A549 (cell line): ENCODE results near the gene CANT1. TPM values are rescaled to one million over a fixed set of nuclear protein-coding genes. Genes with fewer than 3 reads are reported as not detected.

ENCODE experiments used
- ATAC-seq, 2 experiments: fragments of 200-7000 bp in 1 of 2; fragments of >200 bp in 1 of 2; cut with Nextera tagmentation in 1 of 2; cut with Tn5 transposase in 1 of 2; 3 replicates each; pipeline versions ENCODE4 v1.8.0 to v1.9.1; 2018 to 2020; ENCODE audit warnings: mild to moderate bottlenecking in 1 of 2, moderate library complexity in 1 of 2
- CTCF ChIA-PET: fragments of 300-600 bp; sonication (Branson Sonifier 250); formaldehyde crosslinking; extraction: SDS; loops from one replicate; lab custom pipeline; 2021; ENCODE audit warnings: antibody characterized with exemption, inconsistent platforms; lab: Yijun Ruan, JAX
- POLR2A ChIA-PET: fragments of 350-600 bp; formaldehyde crosslinking; extraction: SDS; loops from one replicate; lab custom pipeline; 2021; ENCODE audit warnings: antibody characterized with exemption, inconsistent platforms; lab: Yijun Ruan, JAX
- DNase-seq, 2 experiments: peaks; one replicate each; pipeline versions ENCODE4 v3.0.0 to v3.0.0-alpha.2; 2011 to 2016; ENCODE audit warnings: low read depth in 1 of 2, low spot score in 1 of 2
- FAIRE-seq: peaks from 2 replicates; lab custom pipeline; 2011; peaks lifted over from hg19 to GRCh38; lab: Jason Lieb, UNC
- H3K27ac ChIP-seq, 2 experiments: fragments of >200 bp; sonication (Bioruptor Twin); formaldehyde crosslinking; 3 replicates each; pipeline ENCODE4 v1.5.1; 2016 to 2017
- H3K4me1 ChIP-seq: fragments of >200 bp; sonication (Bioruptor Twin); formaldehyde crosslinking; 3 replicates; pipeline ENCODE4 v1.6.1; 2016
- H3K4me2 ChIP-seq: fragments of >200 bp; sonication (Bioruptor Twin); formaldehyde crosslinking; 3 replicates; pipeline ENCODE4 v1.6.1; 2016
- H3K4me3 ChIP-seq: fragments of >200 bp; sonication (Bioruptor Twin); formaldehyde crosslinking; 3 replicates; pipeline ENCODE4 v1.5.1; 2016
- H3K9me3 ChIP-seq: fragments of >200 bp; sonication (Bioruptor Twin); formaldehyde crosslinking; 3 replicates; pipeline ENCODE4 v1.6.1; 2016
- EHMT2 ChIP-seq: fragments of 200-600 bp; sonication (generic); IDR thresholded peaks from 2 replicates; pipeline ENCODE4 v1.6.1; 2016; ENCODE audit warnings: antibody characterized with exemption, low read depth, mild to moderate bottlenecking, moderate library complexity
- FOSL2 ChIP-seq, 2 experiments: fragments of 450-650 bp in 1 of 2; fragments of >200 bp in 1 of 2; sonication (Bioruptor Twin) in 1 of 2; formaldehyde crosslinking; IDR thresholded peaks; 2 replicates each; pipeline versions ENCODE4 v1.5.0 to v1.6.1; 2016 to 2020; ENCODE audit warnings: mild to moderate bottlenecking in 1 of 2, moderate library complexity in 1 of 2
- HEYL ChIP-seq: fragments of 250-450 bp; sonication (Bioruptor Pico); IDR thresholded peaks from 2 replicates; pipeline ENCODE4 v1.8.0; 2021; ENCODE audit warnings: mild to moderate bottlenecking, moderate library complexity
- HMGXB4 ChIP-seq: fragments of 250-450 bp; sonication (Bioruptor Pico); IDR thresholded peaks from 2 replicates; pipeline ENCODE4 v1.5.0; 2021; ENCODE audit warnings: mild to moderate bottlenecking, moderate library complexity, borderline replicate concordance
- HOXB13 ChIP-seq: fragments of 250-450 bp; sonication (Bioruptor Pico); IDR thresholded peaks from 2 replicates; pipeline ENCODE4 v1.5.0; 2020; ENCODE audit warnings: low read depth, mild to moderate bottlenecking, moderate library complexity
- HOXB5 ChIP-seq: fragments of 250-450 bp; sonication (Bioruptor Pico); IDR thresholded peaks from 2 replicates; pipeline ENCODE4 v1.5.0; 2020; ENCODE audit warnings: mild to moderate bottlenecking, moderate library complexity
- JUN ChIP-seq, 2 experiments: fragments of >200 bp; sonication (Bioruptor Twin); formaldehyde crosslinking; IDR thresholded peaks; 2 replicates in 1 of 2; 3 replicates in 1 of 2; pipeline ENCODE4 v1.6.1; 2016 to 2017
- MYC ChIP-seq: IDR thresholded peaks from 2 replicates; pipeline ENCODE4 v1.6.1; 2012; ENCODE audit warnings: mild to moderate bottlenecking, inconsistent platforms, low read length, improper control_type of control experiment, borderline replicate concordance
- NFE2L2 ChIP-seq: fragments of 150-350 bp; conservative IDR thresholded peaks from 2 replicates; pipeline ENCODE4 v1.6.1; 2014; ENCODE audit warnings: low read length
- NR3C1 ChIP-seq: fragments of >200 bp; sonication (Bioruptor Twin); formaldehyde crosslinking; IDR thresholded peaks from 3 replicates; pipeline ENCODE4 v1.6.1; 2017
- PBX3 ChIP-seq: IDR thresholded peaks from 2 replicates; pipeline ENCODE4 v1.6.1; 2012
- PHF8 ChIP-seq: fragments of 200-600 bp; sonication (generic); IDR thresholded peaks from 2 replicates; pipeline ENCODE4 v1.6.1; 2016; ENCODE audit warnings: low read depth, mild to moderate bottlenecking, antibody characterized with exemption, moderate library complexity, borderline replicate concordance
- RAD21 ChIP-seq, 2 experiments: fragments of >200 bp in 1 of 2; sonication (Bioruptor Twin) in 1 of 2; formaldehyde crosslinking in 1 of 2; IDR thresholded peaks in 1 of 2; conservative IDR thresholded peaks in 1 of 2; 2 replicates in 1 of 2; 3 replicates in 1 of 2; pipeline ENCODE4 v1.6.1; 2012 to 2018; ENCODE audit warnings: inconsistent platforms in 1 of 2
- RNF2 ChIP-seq: fragments of 200-600 bp; sonication (generic); IDR thresholded peaks from 2 replicates; pipeline ENCODE4 v1.6.1; 2016; ENCODE audit warnings: low read depth, mild to moderate bottlenecking, antibody characterized with exemption, moderate library complexity, borderline replicate concordance
- SREBF2 ChIP-seq: fragments of 450-650 bp; IDR thresholded peaks from 2 replicates; pipeline ENCODE4 v1.6.1; 2014; ENCODE audit warnings: mild to moderate bottlenecking, moderate library complexity
- USF2 ChIP-seq: fragments of 450-650 bp; IDR thresholded peaks from 2 replicates; pipeline ENCODE4 v1.6.1; 2014; ENCODE audit warnings: antibody characterized with exemption
- ZFP36 ChIP-seq: fragments of 450-650 bp; IDR thresholded peaks from 2 replicates; pipeline ENCODE4 v1.6.1; 2014; ENCODE audit warnings: borderline replicate concordance; ENCODE audit not compliant: partially characterized antibody
- ZSCAN20 ChIP-seq: fragments of 250-450 bp; sonication (Bioruptor Pico); IDR thresholded peaks from 2 replicates; pipeline ENCODE4 v1.8.0; 2022; ENCODE audit warnings: mild to moderate bottlenecking, moderate library complexity
- WGBS: methylation state at CpG from one replicate; pipeline ENCODE4 v1.1.6; 2017; ENCODE audit errors: missing lambda C conversion rate; 5-methylcytosine and 5-hydroxymethylcytosine counted together
- polyA plus RNA-seq, 4 experiments: library from polyadenylated mRNA; depleted of rRNA in 3 of 4; stranded (reverse); fragments of >200 nt; fragmentation: RNase III in 1 of 4; extraction: RNeasy Plus Mini Kit Qiagen cat#74134 plus additional on column Dnase treatment in 1 of 4; gene quantifications; 2 replicates in 3 of 4; 3 replicates in 1 of 4; pipeline ENCODE4 v1.2.3, GENCODE V29; 2011 to 2017
- TF ChIP-seq, protein P1 (sequence below): fragments of >200 bp; sonication (Bioruptor Twin); formaldehyde crosslinking; IDR thresholded peaks from 3 replicates; pipeline ENCODE4 v1.5.1; 2016
- TF ChIP-seq, protein P2 (sequence below): IDR thresholded peaks from 2 replicates; pipeline ENCODE4 v1.6.1; 2012; ENCODE audit warnings: low read depth, borderline replicate concordance

CANT1 gene
- polyA plus RNA-seq, 2 of the 4 experiments (the other 2 are of a cell fraction) = 65.5 to 67.6 TPM

DNA sequence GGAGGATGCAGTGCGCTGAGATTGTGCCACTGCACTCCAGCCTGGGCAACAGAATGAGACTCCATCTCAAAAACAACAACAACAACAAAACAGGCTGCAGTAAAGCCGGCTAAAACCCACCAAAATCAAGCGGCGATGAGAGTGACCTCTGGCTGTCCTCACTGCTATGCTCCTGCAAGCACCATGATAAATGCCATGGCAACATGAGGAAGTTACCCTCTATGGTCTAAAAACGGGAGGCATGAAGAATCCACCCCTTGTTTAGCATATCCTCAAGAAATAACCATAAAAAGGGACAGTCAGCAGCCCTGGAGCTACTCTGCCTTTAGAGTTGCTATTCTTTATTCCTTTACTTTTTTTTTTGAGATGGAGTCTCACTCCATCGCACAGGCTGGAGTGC, 21.4 kb downstream of the CANT1 start:
- ChIA-PET CTCF (interaction anchor here (0.7 to 10.2 kb wide), 5 partner anchors 9 to 122 kb away, joined by 3 to 99 read pairs (median 4); no protein-coding TSS in a partner anchor), POLR2A (no interaction called here)
- Histone ChIP-seq H3K4me1 (peaks cover 13% of the 10 kb centered on the region), H3K9me3 (no peaks in the 10 kb centered on the region), H3K4me3 (no peak overlapping the region), H3K4me2 (no peak overlapping the region), H3K27ac (no peak overlapping the region)
- TF ChIP-seq HEYL (CRISPR knock-in tag) = no peak
- TF ChIP-seq PHF8 = no peak
- TF ChIP-seq USF2 = no peak
- TF ChIP-seq NFE2L2 = no peak
- TF ChIP-seq SREBF2 = no peak
- no peak for TF ChIP-seq JUN (IDR thresholded peaks at IDR 0.05)
- TF ChIP-seq, protein P1, sequence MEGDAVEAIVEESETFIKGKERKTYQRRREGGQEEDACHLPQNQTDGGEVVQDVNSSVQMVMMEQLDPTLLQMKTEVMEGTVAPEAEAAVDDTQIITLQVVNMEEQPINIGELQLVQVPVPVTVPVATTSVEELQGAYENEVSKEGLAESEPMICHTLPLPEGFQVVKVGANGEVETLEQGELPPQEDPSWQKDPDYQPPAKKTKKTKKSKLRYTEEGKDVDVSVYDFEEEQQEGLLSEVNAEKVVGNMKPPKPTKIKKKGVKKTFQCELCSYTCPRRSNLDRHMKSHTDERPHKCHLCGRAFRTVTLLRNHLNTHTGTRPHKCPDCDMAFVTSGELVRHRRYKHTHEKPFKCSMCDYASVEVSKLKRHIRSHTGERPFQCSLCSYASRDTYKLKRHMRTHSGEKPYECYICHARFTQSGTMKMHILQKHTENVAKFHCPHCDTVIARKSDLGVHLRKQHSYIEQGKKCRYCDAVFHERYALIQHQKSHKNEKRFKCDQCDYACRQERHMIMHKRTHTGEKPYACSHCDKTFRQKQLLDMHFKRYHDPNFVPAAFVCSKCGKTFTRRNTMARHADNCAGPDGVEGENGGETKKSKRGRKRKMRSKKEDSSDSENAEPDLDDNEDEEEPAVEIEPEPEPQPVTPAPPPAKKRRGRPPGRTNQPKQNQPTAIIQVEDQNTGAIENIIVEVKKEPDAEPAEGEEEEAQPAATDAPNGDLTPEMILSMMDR = no peak
- TF ChIP-seq NR3C1 = no peak
- TF ChIP-seq HOXB13 (CRISPR knock-in tag) = no peak
- no peak for TF ChIP-seq ZSCAN20
- TF ChIP-seq MYC = no peak
- TF ChIP-seq PBX3 = no peak
- TF ChIP-seq HMGXB4 = no peak
- no peak for TF ChIP-seq RNF2
- no peak for TF ChIP-seq EHMT2
- no peak for TF ChIP-seq FOSL2 (IDR thresholded peaks at IDR 0.05)
- no peak for TF ChIP-seq FOSL2 (CRISPR knock-in tag; IDR thresholded peaks at IDR 0.05)
- TF ChIP-seq RAD21 (conservative IDR thresholded peaks at IDR 0.05 in 1 of 2, IDR thresholded peaks at IDR 0.05 in 1 of 2) = no peak
- TF ChIP-seq, protein P2, sequence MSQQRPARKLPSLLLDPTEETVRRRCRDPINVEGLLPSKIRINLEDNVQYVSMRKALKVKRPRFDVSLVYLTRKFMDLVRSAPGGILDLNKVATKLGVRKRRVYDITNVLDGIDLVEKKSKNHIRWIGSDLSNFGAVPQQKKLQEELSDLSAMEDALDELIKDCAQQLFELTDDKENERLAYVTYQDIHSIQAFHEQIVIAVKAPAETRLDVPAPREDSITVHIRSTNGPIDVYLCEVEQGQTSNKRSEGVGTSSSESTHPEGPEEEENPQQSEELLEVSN = no peak
- TF ChIP-seq HOXB5 (CRISPR knock-in tag) = no peak
- TF ChIP-seq ZFP36 = no peak
- ATAC-seq = no peak
- FAIRE-seq = no peak
- DNase-seq = no peak
- WGBS = 82% methylated on average over 6 of the region's 6 CpGs
